ENCODE results near the gene ITGB6.

ITGB6 gene

GRCh38 chr2:160227293-160227915 lies 27.3 kb upstream of the ITGB6 start:
- TF ChIP-seq POLR2A (IDR thresholded peaks at IDR 0.05; ENCODE audit: low read length) (no peak), GATA1 (IDR thresholded peaks at IDR 0.05; ENCODE audit: low read depth, low read length) (no peak)
- DNase-seq = no peak

GRCh38 chr2:160226367-160226766 lies 26.3 kb upstream of the ITGB6 start:
- TF ChIP-seq POLR2A (IDR thresholded peaks at IDR 0.05; ENCODE audit: low read length) (no peak), GATA1 (IDR thresholded peaks at IDR 0.05; ENCODE audit: low read depth, low read length) (no peak)
- no peak for DNase-seq

- no peak for TF ChIP-seq POLR2A (IDR thresholded peaks at IDR 0.05; ENCODE audit: low read length)
- TF ChIP-seq GATA1 (IDR thresholded peaks at IDR 0.05; ENCODE audit: low read depth, low read length) = no peak
- DNase-seq = no peak
Observed at GRCh38 chr2:160225722-160226121, 25.6 kb upstream of the ITGB6 start.

- TF ChIP-seq GATA1 (IDR thresholded peaks at IDR 0.05; ENCODE audit: low read depth, low read length) (no peak), POLR2A (IDR thresholded peaks at IDR 0.05; ENCODE audit: low read length) (no peak)
- no peak for DNase-seq
Observed at GRCh38 chr2:160224507-160224906, 24.4 kb upstream of the ITGB6 start.

GRCh38 chr2:160224060-160224459 lies 24.0 kb upstream of the ITGB6 start:
- DNase-seq = peak in 1 of 2 experiments; percentile 3
- TF ChIP-seq GATA1 (IDR thresholded peaks at IDR 0.05; ENCODE audit: low read depth, low read length) (no peak), POLR2A (IDR thresholded peaks at IDR 0.05; ENCODE audit: low read length) (no peak)

- no peak for TF ChIP-seq POLR2A (IDR thresholded peaks at IDR 0.05; ENCODE audit: low read length)
- no peak for TF ChIP-seq GATA1 (IDR thresholded peaks at IDR 0.05; ENCODE audit: low read depth, low read length)
- no peak for DNase-seq
Observed at GRCh38 chr2:160223560-160223959, 23.5 kb upstream of the ITGB6 start.

- TF ChIP-seq GATA1 (IDR thresholded peaks at IDR 0.05; ENCODE audit: low read depth, low read length) (no peak), POLR2A (IDR thresholded peaks at IDR 0.05; ENCODE audit: low read length) (no peak)
- DNase-seq = no peak
Observed at GRCh38 chr2:160222546-160223283, 22.6 kb upstream of the ITGB6 start.

- TF ChIP-seq POLR2A (IDR thresholded peaks at IDR 0.05; ENCODE audit: low read length) = no peak
- TF ChIP-seq GATA1 (IDR thresholded peaks at IDR 0.05; ENCODE audit: low read depth, low read length) = no peak
Observed at GRCh38 chr2:160221391-160222276, 21.6 kb upstream of the ITGB6 start.

GRCh38 chr2:160220545-160221009 lies 20.5 kb upstream of the ITGB6 start:
- no peak for DNase-seq
- no peak for TF ChIP-seq GATA1 (IDR thresholded peaks at IDR 0.05; ENCODE audit: low read depth, low read length)
- no peak for TF ChIP-seq POLR2A (IDR thresholded peaks at IDR 0.05; ENCODE audit: low read length)

More at GRCh38 chr2:160221391-160222276, 21.6 kb upstream of the ITGB6 start:
- no peak for DNase-seq

GRCh38 chr2:160220026-160220425 lies 20.0 kb upstream of the ITGB6 start:
- DNase-seq = no peak
- no peak for TF ChIP-seq POLR2A (IDR thresholded peaks at IDR 0.05; ENCODE audit: low read length)
- TF ChIP-seq GATA1 (IDR thresholded peaks at IDR 0.05; ENCODE audit: low read depth, low read length) = no peak

- TF ChIP-seq GATA1 (IDR thresholded peaks at IDR 0.05; ENCODE audit: low read depth, low read length) (no peak), POLR2A (IDR thresholded peaks at IDR 0.05; ENCODE audit: low read length) (no peak)
- no peak for DNase-seq
Observed at GRCh38 chr2:160214461-160215445, 14.7 kb upstream of the ITGB6 start.

- TF ChIP-seq GATA1 (IDR thresholded peaks at IDR 0.05; ENCODE audit: low read depth, low read length) (no peak), POLR2A (IDR thresholded peaks at IDR 0.05; ENCODE audit: low read length) (no peak)
- no peak for DNase-seq
Observed at GRCh38 chr2:160213511-160213910, 13.4 kb upstream of the ITGB6 start.

GRCh38 chr2:160210599-160211138 lies 10.6 kb upstream of the ITGB6 start:
- DNase-seq = peak; percentile 37 to 62
- TF ChIP-seq POLR2A (IDR thresholded peaks at IDR 0.05; ENCODE audit: low read length) (no peak), GATA1 (IDR thresholded peaks at IDR 0.05; ENCODE audit: low read depth, low read length) (no peak)

Measured in erythroblast (primary cell).